GM18508 (cell line): Measurements from ENCODE around the gene PTGES2.

Experiments
- ATAC-seq: cut with Tn5 transposase; IDR thresholded peaks from one replicate; pipeline ENCODE4 v1.9.1; 2021; ENCODE audit warnings: moderate number of reproducible peaks; ENCODE audit not compliant: insufficient read depth, unreplicated experiment

The PTGES2 gene

DNA sequence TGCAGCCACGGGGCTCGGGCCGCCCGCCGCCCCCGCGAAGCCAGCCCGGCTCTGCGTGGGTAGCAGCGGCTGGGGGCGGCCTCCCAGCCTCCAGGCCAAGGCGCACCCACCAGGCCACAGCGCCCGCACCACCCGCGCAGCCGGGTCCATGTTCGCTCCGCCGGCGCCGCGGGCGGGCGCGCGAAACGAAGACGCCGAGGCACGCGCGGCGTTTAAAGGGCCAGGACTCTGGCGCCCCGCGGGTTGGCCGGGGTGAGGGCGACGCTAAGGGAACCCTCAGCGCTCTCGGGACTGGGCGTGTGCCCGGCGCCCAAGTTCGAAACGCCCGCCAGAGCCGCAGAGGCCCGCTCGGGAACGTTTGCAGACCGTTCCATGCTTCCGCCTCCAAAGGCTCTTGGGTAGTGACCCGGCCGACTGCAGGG is at the start of gene PTGES2:
TSS of gene PTGES2 (minus strand) at position 162 of the 422 bp plus-strand sequence. CDS start at position 150, 12 bp downstream.
- ATAC-seq = no peak

DNA sequence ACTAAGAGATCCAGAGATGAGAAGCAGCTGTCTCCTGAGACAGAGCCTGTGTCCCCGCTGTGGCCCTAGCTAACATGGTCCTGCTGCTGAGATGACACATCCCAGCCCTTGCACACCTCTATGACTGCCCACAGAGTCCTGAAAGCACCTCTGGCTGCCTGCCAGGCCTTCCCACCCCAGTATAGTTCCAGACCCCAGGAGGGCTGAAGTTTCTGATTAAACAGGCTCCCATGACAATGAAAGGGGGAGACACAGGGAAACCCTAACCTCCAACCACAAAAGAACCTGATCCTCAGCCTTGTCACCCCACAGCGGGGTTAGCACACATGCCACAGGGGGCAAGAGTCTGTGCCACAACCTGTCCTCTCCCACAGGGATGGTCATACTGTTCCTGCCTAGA is 48.2 kb upstream of the PTGES2 start:
- no peak for ATAC-seq

DNA sequence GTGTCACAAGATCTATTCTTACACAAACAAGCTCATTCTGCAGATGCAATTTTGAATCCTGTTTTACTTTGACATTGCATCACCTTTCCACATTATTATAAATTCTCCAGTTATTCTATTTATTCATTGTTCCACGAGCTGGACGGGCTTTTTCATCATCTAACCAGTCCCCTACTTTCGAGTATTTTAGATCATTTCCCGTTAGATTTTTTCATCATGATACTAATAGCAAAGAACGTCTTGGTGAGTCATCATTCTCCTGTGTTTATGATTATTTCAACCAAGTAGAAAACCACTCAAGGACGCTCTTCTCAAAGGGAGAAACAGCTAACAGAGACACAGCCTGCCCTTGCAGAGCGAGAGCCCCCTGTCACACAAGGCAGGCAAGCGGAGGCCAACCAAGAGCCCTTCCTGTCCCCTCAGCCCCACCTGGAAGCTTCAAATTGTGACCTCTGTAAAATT is 47.6 kb upstream of the PTGES2 start:
- ATAC-seq = no peak

- no peak for ATAC-seq
Measured at GRCh38 chr9:128174062-128174461, 46.5 kb upstream of the PTGES2 start.

- ATAC-seq = no peak
Measured at GRCh38 chr9:128169925-128170324, 42.4 kb upstream of the PTGES2 start.

- no peak for ATAC-seq
Measured at GRCh38 chr9:128169492-128169891, 42.0 kb upstream of the PTGES2 start.

DNA sequence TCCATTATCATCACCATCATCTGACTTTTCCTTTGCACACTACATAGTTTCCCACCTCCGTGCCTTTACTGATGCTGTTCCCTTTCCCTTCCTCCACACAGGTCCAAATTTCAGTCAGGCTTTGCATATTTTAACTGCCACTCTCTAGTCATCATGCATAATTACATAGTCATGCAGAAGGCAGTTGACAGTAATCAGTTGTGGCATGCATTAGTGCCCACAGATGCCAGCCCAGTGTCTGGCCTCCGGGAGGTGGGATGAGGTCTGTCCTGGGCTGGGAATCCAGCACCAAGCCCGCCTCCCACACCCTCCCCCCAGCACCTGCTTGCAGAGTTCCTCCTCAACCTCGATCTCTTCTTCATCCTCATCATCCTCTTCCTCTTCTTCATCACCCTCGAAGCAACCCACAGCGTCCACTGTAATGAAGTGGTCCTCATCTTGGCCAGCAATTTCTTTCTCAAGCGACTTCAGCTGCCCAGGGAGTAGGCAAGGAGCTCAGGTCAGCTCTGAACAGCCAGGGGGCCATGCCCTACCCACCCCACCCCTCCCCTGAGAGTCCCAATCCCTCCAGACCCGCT is 41.3 kb upstream of the PTGES2 start:
- no peak for ATAC-seq

- no peak for ATAC-seq
Measured at GRCh38 chr9:128167209-128167608, 39.7 kb upstream of the PTGES2 start.

GRCh38 chr9:128166169-128166568 is 38.6 kb upstream of the PTGES2 start:
- no peak for ATAC-seq

- no peak for ATAC-seq
Measured at GRCh38 chr9:128164307-128164885, 36.9 kb upstream of the PTGES2 start.

- no peak for ATAC-seq
Measured at GRCh38 chr9:128163523-128164306, 36.2 kb upstream of the PTGES2 start.

DNA sequence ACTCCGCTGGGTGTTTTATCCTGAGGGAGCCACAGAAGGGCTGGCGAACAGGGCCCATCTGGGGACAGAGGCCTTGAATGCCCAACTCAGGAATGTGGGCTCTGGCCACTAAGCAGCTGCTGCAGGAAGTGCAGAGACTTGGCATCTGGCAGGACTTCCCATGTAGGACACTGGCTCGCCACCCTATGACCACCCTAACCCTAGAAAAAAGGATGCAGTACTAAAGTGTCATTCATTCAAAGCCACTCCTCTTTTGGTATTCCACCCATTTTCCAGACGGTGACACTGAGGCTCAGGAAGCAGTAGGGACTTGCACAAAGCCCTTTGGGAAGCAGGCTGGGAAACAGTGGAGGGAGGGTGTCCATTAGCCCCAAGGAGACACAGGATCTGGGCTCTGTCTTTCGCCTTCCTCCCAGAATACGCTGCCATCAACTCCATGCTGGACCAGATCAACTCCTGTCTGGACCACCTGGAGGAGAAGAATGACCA is 35.5 kb upstream of the PTGES2 start:
- no peak for ATAC-seq

- ATAC-seq = no peak
Measured at GRCh38 chr9:128162215-128163026, 34.9 kb upstream of the PTGES2 start.

DNA sequence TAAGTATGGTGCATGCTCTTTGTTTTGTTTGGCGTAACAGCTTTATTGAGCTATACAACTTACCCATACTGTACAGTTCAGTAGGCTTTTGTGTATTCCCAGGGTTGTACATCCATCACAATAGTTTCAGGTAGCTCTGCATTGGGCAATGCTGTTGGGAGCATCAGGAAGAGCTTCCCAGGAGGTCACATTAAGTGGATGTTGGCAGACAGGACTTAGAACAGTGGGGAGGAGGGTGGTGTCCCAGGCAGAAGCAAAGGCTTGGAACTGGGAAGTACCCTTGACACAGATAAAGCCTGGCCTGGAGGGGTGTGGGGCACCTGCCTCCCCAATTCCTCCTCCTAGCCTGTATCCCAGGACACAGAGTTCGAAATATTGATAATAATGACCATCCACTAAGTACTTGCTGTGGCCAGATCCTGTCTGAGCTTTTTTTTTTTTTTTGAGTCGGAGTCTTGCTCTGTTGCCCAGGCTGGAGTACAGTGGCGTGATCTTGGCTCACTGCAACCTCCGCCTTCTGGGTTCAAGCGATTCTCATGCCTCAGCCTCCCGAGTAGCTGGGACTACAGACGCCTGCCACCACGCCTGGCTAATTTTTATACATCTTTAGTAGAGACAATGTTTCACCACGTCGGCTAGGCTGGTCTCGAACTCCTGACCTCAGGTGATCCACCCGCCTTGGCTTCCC is 33.8 kb upstream of the PTGES2 start:
- no peak for ATAC-seq

GRCh38 chr9:128160603-128160987 is 33.1 kb upstream of the PTGES2 start:
- no peak for ATAC-seq

- ATAC-seq = no peak
Measured at GRCh38 chr9:128159784-128160602, 32.5 kb upstream of the PTGES2 start, which contains the start of gene BBLN. Gene BBLN (plus strand): TSS chr9:128160265. CDS start chr9:128160408, 143 bp downstream.

DNA sequence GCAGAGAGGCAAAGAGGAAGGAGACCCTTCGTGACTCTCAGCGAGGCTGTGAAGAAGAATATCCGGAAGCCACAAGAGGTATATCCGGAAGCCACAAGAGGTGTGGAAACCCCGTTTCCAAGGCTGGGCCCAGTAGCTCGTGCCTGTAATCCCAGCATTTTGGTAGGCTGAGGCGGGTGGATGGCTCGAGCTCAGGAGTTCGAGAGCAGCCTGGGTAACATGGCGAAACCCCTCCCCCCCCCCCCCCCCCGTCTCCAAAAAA is 31.9 kb upstream of the PTGES2 start:
- no peak for ATAC-seq

- ATAC-seq = no peak
Measured at GRCh38 chr9:128155736-128156500, 28.4 kb upstream of the PTGES2 start.
